IMR-90 (cell line): ENCODE results near the gene FRMD1. TPM values are rescaled to one million over a fixed set of nuclear protein-coding genes. Genes with fewer than 3 reads are reported as not detected.

Source experiments
- ATAC-seq: fragments of 200-7000 bp; cut with Tn5 transposase; 2 replicates; pipeline ENCODE4 v1.9.1; 2020; ENCODE audit warnings: low read depth, mild to moderate bottlenecking, moderate library complexity
- BruUV-seq: library from RNA; stranded (reverse); fragments of 400-500 nt; replicated peaks from 2 replicates; lab custom pipeline; 2021; lab: Mats Ljungman, UMichigan
- CTCF ChIA-PET: fragments of 300-600 bp; formaldehyde crosslinking; extraction: SDS; loops from one replicate; lab custom pipeline; 2021; ENCODE audit warnings: antibody characterized with exemption; lab: Yijun Ruan, JAX
- POLR2A ChIA-PET: fragments of 300-600 bp; sonication (Branson Sonifier 250); formaldehyde crosslinking; loops from one replicate; lab custom pipeline; 2022; ENCODE audit warnings: antibody characterized with exemption; ENCODE audit not compliant: unreplicated experiment; lab: Charles Lee
- DNase-seq: peaks from one replicate; pipeline ENCODE4 v3.0.0; 2013
- H2AFZ ChIP-seq: replicated peaks from 2 replicates; pipeline ENCODE3; 2013; ENCODE audit warnings: low read length, mild to moderate bottlenecking; ENCODE audit not compliant: poor library complexity
- H2AK5ac ChIP-seq: 2 replicates; pipeline ENCODE4 v1.6.1; 2013; ENCODE audit warnings: low read depth, low read length, inconsistent platforms
- H2AK9ac ChIP-seq: replicated peaks from 2 replicates; pipeline ENCODE3; 2013; ENCODE audit warnings: mild to moderate bottlenecking, low read depth, low read length, moderate library complexity; ENCODE audit not compliant: poor library complexity
- H2BK120ac ChIP-seq: 2 replicates; pipeline ENCODE4 v1.6.1; 2013; ENCODE audit warnings: low read depth, low read length, inconsistent platforms
- H2BK15ac ChIP-seq: 3 replicates; pipeline ENCODE4 v1.6.1; 2013; ENCODE audit warnings: low read depth, low read length, inconsistent platforms
- H2BK20ac ChIP-seq: 2 replicates; pipeline ENCODE4 v1.6.1; 2013; ENCODE audit warnings: low read depth, mild to moderate bottlenecking, inconsistent platforms, low read length, moderate library complexity
- H2BK5ac ChIP-seq: 2 replicates; pipeline ENCODE4 v1.6.1; 2013; ENCODE audit warnings: mild to moderate bottlenecking, low read depth, low read length, inconsistent platforms; ENCODE audit not compliant: poor library complexity, severe bottlenecking
- H3K14ac ChIP-seq: replicated peaks from 2 replicates; pipeline ENCODE4 v1.6.1; 2013; ENCODE audit warnings: low read depth, low read length, inconsistent platforms
- H3K18ac ChIP-seq: 2 replicates; pipeline ENCODE4 v1.6.1; 2013; ENCODE audit warnings: low read depth, low read length, control low read depth
- H3K23ac ChIP-seq: 2 replicates; pipeline ENCODE4 v1.6.1; 2013; ENCODE audit warnings: low read depth, low read length, inconsistent platforms
- H3K27ac ChIP-seq: 2 replicates; pipeline ENCODE4 v1.5.1; 2013; ENCODE audit warnings: mild to moderate bottlenecking, control low read depth, low read length; ENCODE audit not compliant: insufficient read depth
- H3K27me3 ChIP-seq: 2 replicates; pipeline ENCODE4 v1.6.1; 2013; ENCODE audit warnings: low read length; ENCODE audit not compliant: control insufficient read depth, insufficient read depth
- H3K36me3 ChIP-seq: 2 replicates; pipeline ENCODE4 v1.6.1; 2013; ENCODE audit warnings: low read length, mixed read lengths; ENCODE audit not compliant: control insufficient read depth, insufficient read depth
- H3K4ac ChIP-seq: 2 replicates; pipeline ENCODE4 v1.6.1; 2013; ENCODE audit warnings: low read depth, low read length, inconsistent platforms
- H3K4me1 ChIP-seq: 2 replicates; pipeline ENCODE4 v1.6.1; 2013; ENCODE audit warnings: low read length, mixed read lengths; ENCODE audit not compliant: control insufficient read depth, insufficient read depth
- H3K4me2 ChIP-seq: 2 replicates; pipeline ENCODE4 v1.6.1; 2013; ENCODE audit warnings: low read depth, mild to moderate bottlenecking, control low read depth, low read length, moderate library complexity
- H3K4me3 ChIP-seq: 2 replicates; pipeline ENCODE4 v1.5.1; 2013; ENCODE audit warnings: low read depth, mild to moderate bottlenecking, control low read depth, low read length, moderate library complexity; ENCODE audit not compliant: insufficient read depth
- H3K56ac ChIP-seq: 2 replicates; pipeline ENCODE4 v1.6.1; 2013; ENCODE audit warnings: low read length, inconsistent platforms; ENCODE audit not compliant: insufficient read depth; ENCODE audit errors: extremely low read depth
- H3K79me1 ChIP-seq, 2 experiments: 2 replicates each; pipeline ENCODE4 v1.6.1; 2013; ENCODE audit warnings: low read length in 2 of 2, inconsistent platforms in 1 of 2, low read depth in 1 of 2
- H3K9ac ChIP-seq: 2 replicates; pipeline ENCODE4 v1.6.1; 2013; ENCODE audit warnings: low read depth, low read length, control low read depth
- H3K9me1 ChIP-seq: 2 replicates; pipeline ENCODE4 v1.6.1; 2013; ENCODE audit warnings: low read length, inconsistent platforms; ENCODE audit not compliant: insufficient read depth
- H3K9me3 ChIP-seq: 2 replicates; pipeline ENCODE4 v1.6.1; 2013; ENCODE audit warnings: low read length; ENCODE audit not compliant: control insufficient read depth, insufficient read depth
- H4K20me1 ChIP-seq: 2 replicates; pipeline ENCODE4 v1.6.1; 2013; ENCODE audit warnings: low read length, inconsistent platforms; ENCODE audit not compliant: insufficient read depth
- H4K5ac ChIP-seq: 2 replicates; pipeline ENCODE4 v1.6.1; 2013; ENCODE audit warnings: mild to moderate bottlenecking, low read depth, low read length, control low read depth
- H4K8ac ChIP-seq, 2 experiments: 2 replicates each; pipeline ENCODE4 v1.6.1; 2013; ENCODE audit warnings: low read depth in 2 of 2, low read length in 2 of 2, control low read depth in 1 of 2, inconsistent platforms in 1 of 2
- H4K91ac ChIP-seq: 2 replicates; pipeline ENCODE4 v1.6.1; 2013; ENCODE audit warnings: low read depth, low read length, inconsistent platforms; ENCODE audit not compliant: insufficient read depth
- BHLHE40 ChIP-seq: fragments of 150-350 bp; IDR thresholded peaks from 2 replicates; pipeline ENCODE4 v1.6.1; 2016; ENCODE audit warnings: mild to moderate bottlenecking, low read depth, low read length
- CEBPB ChIP-seq: IDR thresholded peaks from 2 replicates; pipeline ENCODE4 v1.6.1; 2012; ENCODE audit warnings: low read depth, low read length, improper control_type of control experiment
- CHD1 ChIP-seq: IDR thresholded peaks from 2 replicates; pipeline ENCODE4 v1.6.1; 2012; ENCODE audit warnings: low read depth, low read length, improper control_type of control experiment
- CTCF ChIP-seq: conservative IDR thresholded peaks from 2 replicates; pipeline ENCODE4 v1.5.1; 2012; ENCODE audit warnings: mild to moderate bottlenecking, low read depth, low read length, improper control_type of control experiment
- MAFK ChIP-seq: IDR thresholded peaks from 2 replicates; pipeline ENCODE4 v1.6.1; 2012; ENCODE audit warnings: low read depth, low read length, improper control_type of control experiment
- MXI1 ChIP-seq: IDR thresholded peaks from 2 replicates; pipeline ENCODE4 v1.6.1; 2012; ENCODE audit warnings: low read depth, mild to moderate bottlenecking, low read length, moderate library complexity, borderline replicate concordance
- POLR2A ChIP-seq: IDR thresholded peaks from 2 replicates; pipeline ENCODE4 v1.6.1; 2012; ENCODE audit warnings: mild to moderate bottlenecking, low read depth, low read length
- RAD21 ChIP-seq: IDR thresholded peaks from 2 replicates; pipeline ENCODE4 v1.6.1; 2012; ENCODE audit warnings: low read length, improper control_type of control experiment
- RCOR1 ChIP-seq: IDR thresholded peaks from 2 replicates; pipeline ENCODE4 v1.6.1; 2012; ENCODE audit warnings: mild to moderate bottlenecking, low read length, improper control_type of control experiment; ENCODE audit not compliant: insufficient replicate concordance
- RFX5 ChIP-seq: IDR thresholded peaks from 2 replicates; pipeline ENCODE4 v1.8.0; 2012; ENCODE audit warnings: low read depth, mild to moderate bottlenecking, low read length, moderate library complexity
- WGBS, 2 experiments: methylation state at CpG; one replicate each; pipeline versions ENCODE4 v1.1.5 to v1.1.7; 2013; ENCODE audit warnings: missing lambda C conversion rate in 2 of 2; ENCODE audit not compliant: insufficient read length in 1 of 2; ENCODE audit errors: extremely low coverage in 2 of 2; 5-methylcytosine and 5-hydroxymethylcytosine counted together
- dilution Hi-C: fragments of 300-500 bp; cut with HindIII; formaldehyde crosslinking; loops from one replicate; pipeline ENCODE4 v1.14.3; 2018; ENCODE audit warnings: low sequenced_read_pairs; ENCODE audit not compliant: unreplicated experiment
- in situ Hi-C: fragments of 300-500 bp; cut with MboI; formaldehyde crosslinking; loops from 3 replicates; pipeline ENCODE4 v1.14.3; 2019; ENCODE audit warnings: low sequenced_read_pairs, inconsistent platforms, mixed read lengths
- intact Hi-C: fragments of 100-400 bp; cut with micrococcal nuclease; formaldehyde crosslinking; loops from 2 replicates; pipeline ENCODE4 v1.10.0; 2022
- polyA plus RNA-seq, 3 experiments: library from polyadenylated mRNA; depleted of rRNA; stranded (reverse); fragments of >200 nt; gene quantifications; 2 replicates each; pipeline ENCODE4 v1.2.3, GENCODE V29; 2012; ENCODE audit warnings: low replicate concordance in 1 of 3
- total RNA-seq: library from RNA; depleted of rRNA; stranded (reverse); fragments of >200 nt; gene quantifications from 2 replicates; pipeline ENCODE4 v1.2.3, GENCODE V29; 2012
- TF ChIP-seq, protein P1 (sequence below): fragments of 150-350 bp; IDR thresholded peaks from 2 replicates; pipeline ENCODE4 v1.6.1; 2016; ENCODE audit warnings: low read depth, mild to moderate bottlenecking, low read length, moderate library complexity, borderline replicate concordance
- TF ChIP-seq, protein P2 (sequence below): fragments of 150-350 bp; IDR thresholded peaks from 2 replicates; pipeline ENCODE4 v1.6.1; 2017; ENCODE audit warnings: mild to moderate bottlenecking, antibody characterized with exemption, low read length, low read depth

The FRMD1 gene
- total and polyA plus RNA-seq, 2 of the 4 experiments (the other 2 are of a cell fraction): not detected

DNA sequence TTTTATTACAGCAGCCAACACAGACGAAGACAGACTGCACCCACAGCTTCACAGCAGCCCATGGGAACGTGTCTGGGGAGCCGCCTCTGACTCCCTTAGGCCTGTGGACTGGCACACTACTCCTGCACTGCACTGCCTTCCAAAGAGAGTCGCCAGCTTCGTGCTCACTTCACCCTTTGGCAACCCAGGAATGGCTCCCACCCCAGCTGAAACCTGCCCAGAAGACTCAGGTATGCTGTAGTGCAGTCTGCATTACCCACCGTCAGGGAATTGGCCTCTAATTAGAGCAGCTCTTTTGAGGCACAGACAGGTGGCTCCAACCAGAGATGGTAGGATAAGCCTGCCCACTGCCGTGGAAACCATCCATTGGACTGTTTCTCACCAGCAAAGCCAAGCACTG, 39.9 kb upstream of the FRMD1 start:
- DNase-seq (no peak), ATAC-seq (no peak)
- dilution Hi-C loops: no loop called here
- in situ Hi-C loops: no loop called here
- Histone ChIP-seq H3K27me3 (peaks cover 6% of the 10 kb centered on the region), H2BK15ac (no peak overlapping the region), H2BK20ac (no peak overlapping the region), H2AK5ac (no peak overlapping the region), H2BK5ac (no peak overlapping the region), H3K14ac (no peak overlapping the region), H3K4ac (no peak overlapping the region), H4K20me1 (no peaks in the 10 kb centered on the region), H3K4me2 (no peak overlapping the region), H3K4me1 (no peaks in the 10 kb centered on the region), H3K9ac (no peak overlapping the region), H2AFZ (no peak overlapping the region), H4K91ac (no peak overlapping the region), H3K9me3 (peaks cover 4% of the 10 kb centered on the region; the same call in 1 of the 2 replicates), H3K23ac (no peak overlapping the region), H3K79me1 (no peaks in the 10 kb centered on the region), H3K56ac (no peak overlapping the region), H2AK9ac (no peak overlapping the region), H3K9me1 (no peaks in the 10 kb centered on the region), H3K4me3 (no peak overlapping the region), H3K36me3 (no peaks in the 10 kb centered on the region), H4K8ac (no peak overlapping the region), H2BK120ac (no peak overlapping the region), H3K27ac (no peak overlapping the region), H3K18ac (no peak overlapping the region), H4K5ac (no peak overlapping the region)
- POLR2A ChIA-PET: no interaction called here
- 43% methylated on average over 4 of the region's 7 CpGs; no CpG with 5 or more reads in 1 of the 2 experiments for WGBS, 2 experiments
- intact Hi-C loops: loop anchor here (1.0 to 5.0 kb wide), 2 partner anchors 57 to 211 kb away; no protein-coding TSS in a partner anchor
- TF ChIP-seq POLR2A (no peak), RAD21 (no peak), BHLHE40 (no peak), CEBPB (no peak), RFX5 (no peak), RCOR1 (no peak), CHD1 (no peak), MAFK (no peak), MXI1 (no peak), CTCF (no peak)
- TF ChIP-seq, protein P1, sequence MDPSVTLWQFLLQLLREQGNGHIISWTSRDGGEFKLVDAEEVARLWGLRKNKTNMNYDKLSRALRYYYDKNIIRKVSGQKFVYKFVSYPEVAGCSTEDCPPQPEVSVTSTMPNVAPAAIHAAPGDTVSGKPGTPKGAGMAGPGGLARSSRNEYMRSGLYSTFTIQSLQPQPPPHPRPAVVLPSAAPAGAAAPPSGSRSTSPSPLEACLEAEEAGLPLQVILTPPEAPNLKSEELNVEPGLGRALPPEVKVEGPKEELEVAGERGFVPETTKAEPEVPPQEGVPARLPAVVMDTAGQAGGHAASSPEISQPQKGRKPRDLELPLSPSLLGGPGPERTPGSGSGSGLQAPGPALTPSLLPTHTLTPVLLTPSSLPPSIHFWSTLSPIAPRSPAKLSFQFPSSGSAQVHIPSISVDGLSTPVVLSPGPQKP: no peak
- TF ChIP-seq, protein P2, sequence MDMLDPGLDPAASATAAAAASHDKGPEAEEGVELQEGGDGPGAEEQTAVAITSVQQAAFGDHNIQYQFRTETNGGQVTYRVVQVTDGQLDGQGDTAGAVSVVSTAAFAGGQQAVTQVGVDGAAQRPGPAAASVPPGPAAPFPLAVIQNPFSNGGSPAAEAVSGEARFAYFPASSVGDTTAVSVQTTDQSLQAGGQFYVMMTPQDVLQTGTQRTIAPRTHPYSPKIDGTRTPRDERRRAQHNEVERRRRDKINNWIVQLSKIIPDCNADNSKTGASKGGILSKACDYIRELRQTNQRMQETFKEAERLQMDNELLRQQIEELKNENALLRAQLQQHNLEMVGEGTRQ: no peak
- CTCF ChIA-PET: interaction anchor here (0.9 to 1.8 kb wide), 3 partner anchors 13 to 211 kb away, joined by 3 to 7 read pairs (median 4); no protein-coding TSS in a partner anchor
- BruUV-seq: no TSS peak
